ENCODE measurements around the gene ZNRF1. TPM values are rescaled to one million over a fixed set of nuclear protein-coding genes. Genes with fewer than 3 reads are reported as not detected.
A peak's percentile ranks its signal among the peaks of the same experiment; 100 is the strongest.

ZNRF1 gene
- polyA plus RNA-seq, 3 donors: 6.0 to 14.8 (median 8.3) TPM

DNA sequence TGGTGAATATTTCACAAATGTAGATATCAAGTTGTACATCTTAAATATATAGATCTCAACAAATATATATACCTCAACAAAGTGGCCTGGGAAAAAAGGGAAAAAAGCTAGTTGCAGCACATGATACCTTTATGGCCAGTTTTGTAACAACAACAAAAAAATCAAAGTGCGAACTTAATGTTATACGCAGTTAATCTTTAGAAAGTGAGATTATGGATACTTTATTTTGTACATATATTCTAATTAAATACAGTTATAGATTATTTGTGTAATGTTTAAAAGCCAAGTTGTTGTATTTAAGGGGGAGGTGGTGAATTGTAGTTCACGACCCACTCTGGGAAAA lies 149.1 kb downstream of the ZNRF1 start:
- no peak overlapping the region for H3K27ac ChIP-seq (ENCODE audit: low read depth, low read length)
- 41 to 61% (median 53%) methylated on average over 3 of the region's 3 CpGs for WGBS, 3 donors

DNA sequence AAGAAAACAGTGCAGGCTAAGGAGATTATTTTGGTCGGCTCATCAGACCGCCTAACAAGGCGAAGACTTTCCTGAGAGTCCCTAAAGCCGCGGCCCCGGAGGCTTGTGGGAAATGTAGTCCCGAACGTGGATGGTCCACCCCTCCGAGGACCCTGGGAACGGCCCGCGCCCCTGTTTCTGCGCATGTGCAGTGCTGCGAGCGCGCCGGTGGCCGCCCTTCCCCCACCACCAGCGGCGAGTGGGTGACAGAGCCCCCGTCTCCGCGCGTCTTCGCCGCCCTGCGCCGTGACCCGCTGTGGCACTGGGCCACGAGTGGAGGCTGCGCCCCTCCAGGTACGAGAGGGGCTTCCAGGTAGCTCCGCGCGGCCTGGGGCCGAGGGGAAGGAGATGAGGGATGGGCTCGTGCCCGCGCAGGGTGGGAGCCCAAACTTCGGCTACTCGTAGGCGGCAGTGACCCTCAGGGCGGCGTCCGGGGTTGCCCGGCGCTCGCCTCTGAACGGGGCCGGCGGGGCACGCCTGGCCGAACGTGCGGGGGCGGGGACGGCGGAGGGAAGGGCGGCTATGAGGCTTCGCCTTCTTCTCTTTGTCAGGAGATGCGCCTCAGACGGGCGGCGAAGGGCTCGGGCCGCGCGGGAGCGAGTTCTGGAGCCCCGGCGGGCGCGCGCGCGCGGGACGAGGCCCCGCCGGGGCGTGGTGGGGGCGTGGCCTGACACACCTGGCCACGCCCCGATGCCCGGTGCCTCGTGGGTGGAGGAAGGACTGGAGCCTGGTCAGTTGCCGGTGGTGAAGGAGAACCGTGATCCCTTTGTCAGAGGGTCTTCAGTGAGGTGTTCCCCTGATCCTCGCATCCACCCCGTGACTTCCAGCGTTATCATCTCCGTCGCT lies 149.7 kb downstream of the ZNRF1 start, which contains the start of gene ZFP1:
Gene ZFP1 (plus strand): TSS at position 214 of the 885 bp plus-strand sequence. CDS start 4,428 bp downstream, outside the sequence.
- 0 to 1% (median 0%) methylated on average over 65 to 93 of the region's 93 CpGs for WGBS, 3 donors
- H3K27ac ChIP-seq (ENCODE audit: low read depth, low read length): peak within 1 kb of the TSS; percentile 40

DNA sequence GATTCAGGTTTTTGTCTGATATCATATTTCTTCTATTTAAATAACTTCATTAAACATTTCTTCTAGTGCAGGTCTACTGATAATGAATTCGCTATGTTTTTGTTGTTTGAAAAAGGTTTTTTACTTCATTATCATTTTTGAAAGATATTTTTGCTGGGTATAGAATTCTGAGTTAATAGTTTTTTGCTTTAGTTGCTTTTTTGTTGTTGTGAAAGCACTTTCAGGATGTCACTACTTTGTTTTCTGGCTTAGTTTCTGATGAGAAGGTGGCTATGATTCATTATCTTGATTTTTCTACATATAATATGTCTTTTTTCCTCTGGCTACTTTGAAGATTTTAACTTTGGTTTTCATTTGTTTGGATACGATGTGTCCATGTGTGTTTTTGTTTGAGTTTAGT lies 153.0 kb downstream of the ZNRF1 start:
- 50 to 76% (median 50%) methylated on average over 2 of the region's 2 CpGs for WGBS, 3 donors

DNA sequence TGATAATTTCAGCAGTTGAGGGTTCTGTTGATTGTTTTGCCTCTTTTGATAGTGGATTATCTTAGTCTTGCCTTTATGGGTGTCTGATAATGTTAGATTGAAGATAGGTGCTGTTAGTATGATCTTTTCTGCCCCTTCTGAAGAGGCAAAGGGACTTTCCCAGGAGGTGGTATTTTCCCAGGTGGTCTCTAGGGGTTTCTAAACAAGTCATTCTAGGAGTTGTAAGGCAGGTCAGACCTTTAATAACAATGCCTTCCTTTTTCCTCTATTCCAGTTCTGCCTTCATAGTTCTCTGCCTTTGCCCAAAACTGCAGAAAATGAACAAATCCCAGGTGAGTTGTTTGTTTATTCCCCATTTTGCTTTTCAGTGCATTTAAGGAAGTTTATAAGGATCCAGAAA lies 153.8 kb downstream of the ZNRF1 start:
- H3K27ac ChIP-seq (ENCODE audit: low read depth, low read length): no peak overlapping the region

More for the DNA sequence above, 153.0 kb downstream of the ZNRF1 start:
- no peak overlapping the region for H3K27ac ChIP-seq (ENCODE audit: low read depth, low read length)

DNA sequence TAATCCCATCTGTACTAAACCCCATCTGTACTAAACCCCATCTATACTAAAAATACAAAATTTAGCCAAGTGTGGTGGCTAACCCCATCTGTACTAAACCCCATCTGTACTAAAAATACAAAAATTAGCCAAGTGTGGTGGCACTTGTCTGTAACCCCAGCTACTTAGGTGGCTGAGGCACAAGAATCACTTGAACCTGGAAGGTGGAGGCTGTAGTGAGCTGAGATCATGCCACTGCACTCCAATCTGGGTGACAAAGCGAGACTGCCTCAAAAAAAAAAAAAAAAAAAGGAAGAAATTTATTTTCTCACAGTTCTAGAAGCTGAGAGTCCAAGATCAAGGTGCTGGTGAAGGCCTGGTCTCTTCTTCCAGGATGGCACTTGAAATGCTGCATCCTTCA lies 161.6 kb downstream of the ZNRF1 start:
- 100% methylated on average over 1 of the region's 1 CpG for WGBS, 3 donors
- H3K27ac ChIP-seq (ENCODE audit: low read depth, low read length): no peak overlapping the region

Other genes starting within 250 kb of the ZNRF1 start
- gene FA2H, start 224.2 kb upstream of the ZNRF1 start, polyA plus RNA-seq: 1 to 10 TPM; 1.0 to 4.0 (median 2.8) TPM
- gene WDR59, start 13.9 kb upstream of the ZNRF1 start, polyA plus RNA-seq: 10 to 100 TPM; 14.3 to 16.5 (median 14.6) TPM
- gene LDHD, start 117.8 kb downstream of the ZNRF1 start, polyA plus RNA-seq: 10 to 100 TPM; 18.8 to 68.6 (median 25.6) TPM
- 1 to 10 TPM; 1.7 to 7.1 (median 3.4) TPM for gene ZFP1, start 149.5 kb downstream of the ZNRF1 start, polyA plus RNA-seq
- over 10,000 TPM in 1 of 3 donors, 10 to 100 TPM in 1, 1 to 10 TPM in 1; 1.9 to 31,205 (median 11.5) TPM for gene CTRB2, start 208.1 kb downstream of the ZNRF1 start, polyA plus RNA-seq
- over 10,000 TPM in 1 of 3 donors, 1 to 10 TPM in 2; 1.8 to 25,796 (median 9.4) TPM for gene CTRB1, start 220.0 kb downstream of the ZNRF1 start, polyA plus RNA-seq